Keratinocyte (primary cell): ENCODE data around the gene STK36. TPM values are rescaled to one million over a fixed set of nuclear protein-coding genes. Genes with fewer than 3 reads are reported as not detected.

Experiments used
- DNase-seq: peaks from one replicate; pipeline ENCODE4 v3.0.0-alpha.2; 2011; ENCODE audit warnings: low read depth, missing footprints, low spot score
- FAIRE-seq: peaks from 2 replicates; lab custom pipeline; 2011; peaks lifted over from hg19 to GRCh38; lab: Jason Lieb, UNC
- H2AFZ ChIP-seq: 2 replicates; pipeline ENCODE4 v1.6.0; 2012; ENCODE audit warnings: low read length, control low read depth, inconsistent platforms; ENCODE audit not compliant: control insufficient read depth
- H3K27ac ChIP-seq: 2 replicates; pipeline ENCODE4 v1.5.1; 2011; ENCODE audit warnings: low read length; ENCODE audit not compliant: control insufficient read depth, insufficient read depth
- H3K27me3 ChIP-seq: 3 replicates; pipeline ENCODE4 v1.6.0; 2011; ENCODE audit warnings: low read length; ENCODE audit not compliant: control insufficient read depth, insufficient read depth; ENCODE audit errors: extremely low read depth
- H3K36me3 ChIP-seq, 2 experiments: 2 replicates in 1 of 2; 3 replicates in 1 of 2; pipeline ENCODE4 v1.5.1; 2011; ENCODE audit warnings: low read length in 2 of 2, mild to moderate bottlenecking in 1 of 2; ENCODE audit not compliant: control insufficient read depth in 2 of 2, insufficient read depth in 2 of 2; ENCODE audit errors: extremely low read depth in 1 of 2
- H3K4me1 ChIP-seq: 3 replicates; pipeline ENCODE4 v1.5.1; 2011; ENCODE audit warnings: low read length; ENCODE audit not compliant: control insufficient read depth, insufficient read depth; ENCODE audit errors: extremely low read depth
- H3K4me2 ChIP-seq: 3 replicates; pipeline ENCODE4 v1.6.0; 2011; ENCODE audit warnings: low read depth, low read length; ENCODE audit not compliant: control insufficient read depth, insufficient read depth; ENCODE audit errors: extremely low read depth
- H3K4me3 ChIP-seq, 3 experiments: fragments of 200-600 bp in 1 of 3; sonication (generic) in 1 of 3; 2 replicates in 2 of 3; 3 replicates in 1 of 3; pipeline ENCODE4 v1.5.1; 2011 to 2016; ENCODE audit warnings: low read length in 3 of 3, mild to moderate bottlenecking in 3 of 3, control low read depth in 2 of 3, inconsistent platforms in 1 of 3, low read depth in 1 of 3, mixed read lengths in 1 of 3, mixed run types in 1 of 3, moderate library complexity in 1 of 3; ENCODE audit not compliant: control insufficient read depth in 2 of 3, insufficient read depth in 2 of 3; ENCODE audit errors: extremely low read depth in 1 of 3
- H3K79me2 ChIP-seq: 2 replicates; pipeline ENCODE4 v1.6.0; 2012; ENCODE audit warnings: low read length; ENCODE audit not compliant: control insufficient read depth, insufficient read depth
- H3K9ac ChIP-seq: 3 replicates; pipeline ENCODE4 v1.6.0; 2011; ENCODE audit warnings: low read length; ENCODE audit not compliant: control insufficient read depth, insufficient read depth; ENCODE audit errors: extremely low read depth
- H3K9me1 ChIP-seq: 3 replicates; pipeline ENCODE4 v1.6.0; 2011; ENCODE audit warnings: low read length; ENCODE audit not compliant: control insufficient read depth, insufficient read depth; ENCODE audit errors: extremely low read depth
- H3K9me3 ChIP-seq: 2 replicates; pipeline ENCODE4 v1.5.1; 2012; ENCODE audit warnings: low read depth, low read length; ENCODE audit not compliant: control insufficient read depth
- H4K20me1 ChIP-seq: 3 replicates; pipeline ENCODE4 v1.6.0; 2011; ENCODE audit warnings: low read length; ENCODE audit not compliant: control insufficient read depth, insufficient read depth; ENCODE audit errors: extremely low read depth
- CTCF ChIP-seq, 3 experiments: IDR thresholded peaks in 1 of 3; conservative IDR thresholded peaks in 1 of 3; optimal IDR thresholded peaks in 1 of 3; 2 replicates in 2 of 3; 3 replicates in 1 of 3; pipeline versions ENCODE3 to v1.5.1; 2011; ENCODE audit warnings: low read length in 3 of 3, mild to moderate bottlenecking in 3 of 3, moderate library complexity in 2 of 3, control low read depth in 1 of 3, inconsistent platforms in 1 of 3; ENCODE audit not compliant: insufficient read depth in 2 of 3; ENCODE audit errors: extremely low read depth in 1 of 3
- EZH2 ChIP-seq: IDR thresholded peaks from one replicate; pipeline ENCODE4 v1.6.1; 2012; ENCODE audit warnings: inconsistent platforms, mild to moderate bottlenecking, low read length, moderate library complexity
- dilution Hi-C: fragments of 300-500 bp; cut with MboI; formaldehyde crosslinking; loops from one replicate; pipeline ENCODE4 v1.7.0; 2020; ENCODE audit warnings: low sequenced_read_pairs; ENCODE audit not compliant: extremely low pct_ligation_motif_present
- polyA plus RNA-seq, 5 experiments: library from polyadenylated mRNA; depleted of rRNA in 3 of 5; stranded (reverse) in 3 of 5; stranded (forward) in 1 of 5; unstranded in 1 of 5; fragments of >200 nt; gene quantifications; 1 replicate in 1 of 5; 2 replicates in 3 of 5; 3 replicates in 1 of 5; pipeline versions ENCODE4 v1.2.1 to v1.2.3, GENCODE V29; 2011 to 2012; ENCODE audit warnings: missing spikeins in 2 of 5, low read depth in 1 of 5, low replicate concordance in 1 of 5

STK36 gene
- polyA plus RNA-seq, 1 donor (not counting 4 experiments of a cell fraction or from before 2014, with no cell fraction given): 19.0 TPM

- Histone ChIP-seq H3K9me1 (no peaks in the 10 kb centered on the region), H3K36me3 (peaks cover 0 to 8% of the 10 kb centered on the region in 2 experiments), H2AFZ (peak overlapping the region; percentile 92), H3K4me1 (peaks cover 17% of the 10 kb centered on the region), H3K27me3 (no peaks in the 10 kb centered on the region), H3K4me3 (peak overlapping the region; percentile 90 to 99 (median 98)), H3K9ac (peak overlapping the region; percentile 94), H4K20me1 (no peaks in the 10 kb centered on the region), H3K79me2 (peaks cover 52% of the 10 kb centered on the region), H3K9me3 (no peaks in the 10 kb centered on the region), H3K27ac (peak overlapping the region; percentile 91), H3K4me2 (peak overlapping the region; percentile 87)
- dilution Hi-C loops: no loop called here
- TF ChIP-seq CTCF (optimal IDR thresholded peaks at IDR 0.05 in 1 of 3, IDR thresholded peaks at IDR 0.05 in 1 of 3, conservative IDR thresholded peaks at IDR 0.05 in 1 of 3; ENCODE audit: extremely low read depth in 1 of 3, insufficient read depth in 2 of 3, low read length in 3 of 3) (no peak), EZH2 (no peak)
- DNase-seq (no peak), FAIRE-seq (no peak)
These were observed 39.7 kb downstream of the STK36 start for GRCh38 chr2:218711550-218711929.

- FAIRE-seq (no peak), DNase-seq (no peak)
- Histone ChIP-seq H2AFZ (no peak overlapping the region), H3K4me1 (peaks cover 27% of the 10 kb centered on the region), H3K9me3 (no peaks in the 10 kb centered on the region), H3K4me2 (no peak overlapping the region), H3K36me3 (peaks cover 0 to 9% of the 10 kb centered on the region in 2 experiments), H3K27ac (no peak overlapping the region), H4K20me1 (no peaks in the 10 kb centered on the region), H3K27me3 (no peaks in the 10 kb centered on the region), H3K9me1 (no peaks in the 10 kb centered on the region), H3K9ac (no peak overlapping the region), H3K79me2 (peaks cover 71% of the 10 kb centered on the region), H3K4me3 (no peak overlapping the region)
- dilution Hi-C loops: no loop called here
- TF ChIP-seq EZH2: no peak
- no peak for TF ChIP-seq CTCF (optimal IDR thresholded peaks at IDR 0.05 in 1 of 3, IDR thresholded peaks at IDR 0.05 in 1 of 3, conservative IDR thresholded peaks at IDR 0.05 in 1 of 3; ENCODE audit: extremely low read depth in 1 of 3, insufficient read depth in 2 of 3, low read length in 3 of 3)
These were observed 42.0 kb downstream of the STK36 start for GRCh38 chr2:218713922-218714321.
